DND-41 (cell line): Measurements from ENCODE around the gene PAEP.

Experiments
- ATAC-seq: fragments of 200-7000 bp; cut with Tn5 transposase; 3 replicates; pipeline ENCODE4 v1.9.1; 2021; ENCODE audit warnings: low read depth; ENCODE audit not compliant: insufficient read depth
- DNase-seq: peaks from one replicate; pipeline ENCODE4 v3.0.0-alpha.2; 2020
- H2AFZ ChIP-seq: 2 replicates; pipeline ENCODE4 v1.6.0; 2012; ENCODE audit warnings: low read depth, low read length
- H3K27ac ChIP-seq: 2 replicates; pipeline ENCODE4 v1.5.1; 2012; ENCODE audit warnings: low read length, inconsistent platforms
- H3K27me3 ChIP-seq: fragments of 200-600 bp; sonication (generic); 2 replicates; pipeline ENCODE4 v1.6.0; 2012; ENCODE audit warnings: low read length, mild to moderate bottlenecking, inconsistent platforms; ENCODE audit not compliant: insufficient read depth, poor library complexity
- H3K36me3 ChIP-seq: 2 replicates; pipeline ENCODE4 v1.5.1; 2012; ENCODE audit warnings: low read length, inconsistent platforms; ENCODE audit not compliant: insufficient read depth
- H3K4me1 ChIP-seq: 2 replicates; pipeline ENCODE4 v1.5.1; 2012; ENCODE audit warnings: mild to moderate bottlenecking, low read length; ENCODE audit not compliant: insufficient read depth
- H3K4me2 ChIP-seq: 2 replicates; pipeline ENCODE4 v1.6.0; 2012; ENCODE audit warnings: mild to moderate bottlenecking, moderate library complexity, low read length, inconsistent platforms; ENCODE audit not compliant: insufficient read depth
- H3K4me3 ChIP-seq, 2 experiments: fragments of 200-600 bp in 1 of 2; shearing (Covaris generic) in 1 of 2; 2 replicates each; pipeline ENCODE4 v1.5.1; 2012 to 2016; ENCODE audit warnings: inconsistent platforms in 2 of 2, low read length in 2 of 2, mild to moderate bottlenecking in 2 of 2, low read depth in 1 of 2, moderate library complexity in 1 of 2
- H3K79me2 ChIP-seq: 2 replicates; pipeline ENCODE4 v1.6.0; 2012; ENCODE audit warnings: low read length, inconsistent platforms; ENCODE audit not compliant: insufficient read depth
- H3K9ac ChIP-seq: 2 replicates; pipeline ENCODE4 v1.6.0; 2012; ENCODE audit warnings: low read depth, mild to moderate bottlenecking, inconsistent platforms, low read length, moderate library complexity
- H3K9me3 ChIP-seq: 2 replicates; pipeline ENCODE4 v1.5.1; 2012; ENCODE audit warnings: low read length, moderate library complexity, mild to moderate bottlenecking, inconsistent platforms; ENCODE audit not compliant: insufficient read depth, severe bottlenecking
- H4K20me1 ChIP-seq: 2 replicates; pipeline ENCODE4 v1.6.0; 2012; ENCODE audit warnings: low read length; ENCODE audit not compliant: insufficient read depth
- CTCF ChIP-seq: IDR thresholded peaks from 2 replicates; pipeline ENCODE4 v1.5.1; 2012; ENCODE audit warnings: borderline replicate concordance, low read length, moderate library complexity, mild to moderate bottlenecking; ENCODE audit not compliant: poor library complexity, severe bottlenecking; ENCODE audit errors: extremely low read depth
- EZH2 ChIP-seq: IDR thresholded peaks from 3 replicates; pipeline ENCODE4 v1.6.1; 2012; ENCODE audit warnings: borderline replicate concordance, low read depth, mild to moderate bottlenecking, moderate library complexity, low read length, inconsistent platforms; ENCODE audit not compliant: severe bottlenecking

PAEP gene

DNA sequence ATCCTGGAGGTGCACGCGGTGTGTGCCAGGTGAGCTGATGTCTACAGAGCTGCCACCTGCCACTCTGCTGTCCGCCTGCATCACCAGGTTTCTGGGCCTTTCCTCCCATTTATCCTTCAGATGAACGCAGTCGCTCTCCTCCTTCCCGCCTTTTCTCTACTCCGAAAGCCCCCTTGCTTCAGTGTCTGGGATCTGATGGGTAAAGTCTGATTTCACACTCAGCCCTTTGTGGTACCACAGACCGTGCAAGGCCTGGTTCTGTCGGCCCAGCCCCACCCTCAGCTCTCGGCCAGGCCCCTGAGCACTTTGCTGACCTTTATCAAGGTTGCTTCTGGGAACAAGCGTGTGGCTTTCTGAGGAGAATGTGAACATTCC lies 45.3 kb downstream of the PAEP start:
- Histone ChIP-seq H3K4me2 (no peak overlapping the region), H2AFZ (no peak overlapping the region), H3K79me2 (no peaks in the 10 kb centered on the region), H3K9me3 (no peaks in the 10 kb centered on the region), H3K36me3 (no peaks in the 10 kb centered on the region), H3K27me3 (no peaks in the 10 kb centered on the region), H3K4me3 (no peak overlapping the region), H3K27ac (no peak overlapping the region), H3K4me1 (no peaks in the 10 kb centered on the region), H4K20me1 (no peaks in the 10 kb centered on the region), H3K9ac (no peak overlapping the region)
- DNase-seq, result no peak
- ATAC-seq, result no peak
- TF ChIP-seq EZH2, result no peak
- no peak for TF ChIP-seq CTCF

DNA sequence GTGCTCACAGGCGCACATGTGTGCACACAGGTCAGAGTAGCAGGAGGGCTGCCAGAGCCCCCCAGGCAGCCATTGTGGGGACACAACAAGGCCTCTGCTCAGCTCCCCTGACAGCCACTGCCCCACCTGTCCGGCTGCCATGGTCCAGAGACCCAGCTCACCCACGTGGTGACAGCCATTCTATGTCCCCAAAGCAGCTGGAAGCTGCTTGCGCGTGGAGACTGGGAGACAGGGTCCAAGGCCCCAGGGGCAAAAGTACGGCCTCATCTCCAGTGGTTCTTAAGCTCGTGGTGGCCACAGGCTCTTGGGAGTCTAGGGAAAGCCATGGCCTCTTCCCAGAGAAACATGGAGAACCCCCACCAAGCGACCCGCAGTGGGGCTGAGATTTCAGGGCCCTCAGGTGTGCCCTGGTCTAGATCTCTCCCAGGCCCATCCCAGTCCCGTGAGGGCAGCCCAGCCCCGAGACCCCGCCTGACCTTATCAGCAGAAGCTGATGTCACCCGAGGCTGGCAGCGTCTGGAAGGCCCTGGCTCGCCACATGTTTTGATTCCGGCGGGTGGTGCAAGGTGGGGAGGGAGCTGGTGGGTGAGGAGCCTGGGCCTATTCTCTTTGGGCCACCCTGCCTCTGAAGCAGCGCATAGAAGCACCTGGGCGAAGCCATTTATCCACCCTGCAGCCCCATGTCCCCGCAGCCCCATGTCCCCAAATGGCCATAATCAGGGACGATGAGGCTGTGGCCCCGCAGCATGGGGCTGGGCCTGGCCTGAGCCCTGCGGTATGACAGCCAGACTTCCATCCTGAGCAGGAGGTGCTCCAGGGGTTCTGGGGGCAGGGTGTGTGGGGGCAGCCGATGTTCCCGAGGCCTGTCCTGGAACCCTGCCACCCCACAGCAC lies 46.1 kb downstream of the PAEP start:
- Histone ChIP-seq H3K4me3 (no peak overlapping the region), H3K9ac (no peak overlapping the region), H2AFZ (no peak overlapping the region), H3K79me2 (no peaks in the 10 kb centered on the region), H3K9me3 (no peaks in the 10 kb centered on the region), H3K27me3 (no peaks in the 10 kb centered on the region), H3K36me3 (no peaks in the 10 kb centered on the region), H3K4me2 (no peak overlapping the region), H3K27ac (no peak overlapping the region), H3K4me1 (no peaks in the 10 kb centered on the region), H4K20me1 (no peaks in the 10 kb centered on the region)
- DNase-seq (no peak), ATAC-seq (no peak)
- TF ChIP-seq CTCF, result no peak
- TF ChIP-seq EZH2, result no peak

GRCh38 chr9:135608294-135608998 lies 46.9 kb downstream of the PAEP start:
- no peaks in the 10 kb centered on the region for H4K20me1 ChIP-seq
- H3K9me3 ChIP-seq, result no peaks in the 10 kb centered on the region
- no peaks in the 10 kb centered on the region for H3K36me3 ChIP-seq
- no peak overlapping the region for H3K4me2 ChIP-seq
- no peaks in the 10 kb centered on the region for H3K27me3 ChIP-seq
- ATAC-seq, result no peak
- DNase-seq, result no peak
- H3K27ac ChIP-seq, result no peak overlapping the region
- H3K9ac ChIP-seq, result no peak overlapping the region
- no peaks in the 10 kb centered on the region for H3K4me1 ChIP-seq
- no peak overlapping the region for H2AFZ ChIP-seq
- H3K79me2 ChIP-seq, result no peaks in the 10 kb centered on the region
- no peak for TF ChIP-seq CTCF
- TF ChIP-seq EZH2, result no peak
- no peak overlapping the region for H3K4me3 ChIP-seq

DNA sequence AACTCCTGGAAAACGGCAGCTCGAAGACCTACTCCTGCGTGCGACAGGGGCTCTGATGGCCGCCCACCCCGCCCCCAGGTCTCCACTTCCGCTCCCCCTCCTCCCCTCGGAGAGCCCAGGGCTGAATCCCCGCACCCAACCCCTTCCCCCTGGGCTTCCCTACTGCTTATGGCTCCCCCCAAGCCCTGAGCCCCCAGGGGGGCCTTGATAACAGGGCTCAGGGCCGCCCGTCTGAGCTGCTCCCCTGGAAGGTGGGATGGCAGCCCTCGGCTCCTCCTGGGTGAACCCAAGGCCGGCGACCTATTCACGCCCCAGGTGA lies 47.4 kb downstream of the PAEP start:
- no peak for ATAC-seq
- no peak overlapping the region for H3K9ac ChIP-seq
- H3K9me3 ChIP-seq, result no peaks in the 10 kb centered on the region
- H3K4me3 ChIP-seq, result no peak overlapping the region
- no peak overlapping the region for H3K4me2 ChIP-seq
- no peaks in the 10 kb centered on the region for H3K27me3 ChIP-seq
- no peaks in the 10 kb centered on the region for H3K79me2 ChIP-seq
- TF ChIP-seq CTCF, result no peak
- TF ChIP-seq EZH2, result no peak
- no peak overlapping the region for H3K27ac ChIP-seq
- no peak for DNase-seq
- no peaks in the 10 kb centered on the region for H3K4me1 ChIP-seq
- H2AFZ ChIP-seq, result no peak overlapping the region
- no peaks in the 10 kb centered on the region for H3K36me3 ChIP-seq
- no peaks in the 10 kb centered on the region for H4K20me1 ChIP-seq
